ENCODE data around the gene CRLF1. TPM values are rescaled to one million over a fixed set of nuclear protein-coding genes. Genes with fewer than 3 reads are reported as not detected.

CRLF1 gene
- total RNA-seq (not detected), polyA plus RNA-seq (1 to 10 TPM in 1 of 4 donors, under 1 TPM in 1, not detected in 2; 0.31 to 1.1 TPM)

- peak within 1 kb of the TSS in 1 of 4 donors; percentile 16 for H3K4me3 Mint-ChIP-seq
- peaks cover 28% of the 10 kb centered on the region for H3K27me3 ChIP-seq (ENCODE audit: control insufficient read depth, insufficient read depth, low read length)
These were observed at the start of gene CRLF1 for GRCh38 chr19:18606281-18607225. Gene CRLF1, minus strand, starts transcription at chr19:18606799. Its CDS starts 143 bp downstream, at chr19:18606656.

GRCh38 chr19:18655173-18655844 lies 48.7 kb upstream of the CRLF1 start:
- H3K9me3 Mint-ChIP-seq, result no peaks in the 10 kb centered on the region

More at GRCh38 chr19:18606281-18607225, at the start of gene CRLF1:
- no peak within 1 kb of the TSS for H3K27ac ChIP-seq (ENCODE audit: insufficient read depth, low read length, poor library complexity, severe bottlenecking)
- no peak within 1 kb of the TSS for H3K27ac Mint-ChIP-seq
- peaks cover 16% of the 10 kb centered on the region for H3K4me1 ChIP-seq (ENCODE audit: control insufficient read depth, insufficient read depth, low read length, poor library complexity, severe bottlenecking)
- no peak within 1 kb of the TSS for H3K4me3 ChIP-seq (ENCODE audit: low read depth, low read length)
- H3K27me3 Mint-ChIP-seq, result peaks cover 57% of the 10 kb centered on the region
- H3K9me3 Mint-ChIP-seq, result peaks cover 0 to 2% (median 0%) of the 10 kb centered on the region in 7 donors
- DNase-seq (no peak), ATAC-seq (ENCODE audit: low read depth in 2 of 2) (no peak)
- peaks cover 0 to 17% (median 11%) of the 10 kb centered on the region in 4 donors for H3K4me1 Mint-ChIP-seq
- H3K36me3 ChIP-seq (ENCODE audit: control insufficient read depth, insufficient read depth, low read length), result no peaks in the 10 kb centered on the region
- no peaks in the 10 kb centered on the region for H3K9me3 ChIP-seq (ENCODE audit: control insufficient read depth in 2 of 2, low read length in 2 of 2)
- H3K36me3 Mint-ChIP-seq, result peaks cover 6% of the 10 kb centered on the region

GRCh38 chr19:18654469-18654868 lies 47.9 kb upstream of the CRLF1 start:
- Mint-ChIP-seq H3K27ac (no peak overlapping the region), H3K4me1 (peaks cover 0 to 25% (median 12%) of the 10 kb centered on the region in 4 donors), H3K36me3 (peaks cover 11% of the 10 kb centered on the region), H3K4me3 (no peak overlapping the region), H3K9me3 (no peaks in the 10 kb centered on the region), H3K27me3 (no peaks in the 10 kb centered on the region)
- ATAC-seq (ENCODE audit: low read depth in 2 of 2), result no peak
- no peaks in the 10 kb centered on the region for H3K36me3 ChIP-seq (ENCODE audit: control insufficient read depth, insufficient read depth, low read length)
- H3K4me3 ChIP-seq (ENCODE audit: low read depth, low read length), result no peak overlapping the region
- H3K27ac ChIP-seq (ENCODE audit: insufficient read depth, low read length, poor library complexity, severe bottlenecking), result no peak overlapping the region
- DNase-seq, result no peak
- no peaks in the 10 kb centered on the region for H3K9me3 ChIP-seq (ENCODE audit: control insufficient read depth in 2 of 2, low read length in 2 of 2)
- H3K27me3 ChIP-seq (ENCODE audit: control insufficient read depth, insufficient read depth, low read length), result no peaks in the 10 kb centered on the region
- H3K4me1 ChIP-seq (ENCODE audit: control insufficient read depth, insufficient read depth, low read length, poor library complexity, severe bottlenecking), result no peaks in the 10 kb centered on the region

More at GRCh38 chr19:18655173-18655844, 48.7 kb upstream of the CRLF1 start:
- Histone ChIP-seq H3K4me1 (ENCODE audit: control insufficient read depth, insufficient read depth, low read length, poor library complexity, severe bottlenecking) (no peaks in the 10 kb centered on the region), H3K27me3 (ENCODE audit: control insufficient read depth, insufficient read depth, low read length) (no peaks in the 10 kb centered on the region), H3K4me3 (ENCODE audit: low read depth, low read length) (no peak overlapping the region), H3K27ac (ENCODE audit: insufficient read depth, low read length, poor library complexity, severe bottlenecking) (no peak overlapping the region), H3K36me3 (ENCODE audit: control insufficient read depth, insufficient read depth, low read length) (no peaks in the 10 kb centered on the region), H3K9me3 (ENCODE audit: control insufficient read depth in 2 of 2, low read length in 2 of 2) (no peaks in the 10 kb centered on the region)
- Mint-ChIP-seq H3K4me3 (no peak overlapping the region), H3K27me3 (no peaks in the 10 kb centered on the region), H3K4me1 (peaks cover 0 to 25% (median 12%) of the 10 kb centered on the region in 4 donors), H3K27ac (peak overlapping the region in 1 of 3 donors; percentile 62), H3K36me3 (peaks cover 7% of the 10 kb centered on the region)
- no peak for DNase-seq
- no peak for ATAC-seq (ENCODE audit: low read depth in 2 of 2)

- H3K27ac ChIP-seq (ENCODE audit: insufficient read depth, low read length, poor library complexity, severe bottlenecking), result no peak overlapping the region
- no peaks in the 10 kb centered on the region for H3K4me1 ChIP-seq (ENCODE audit: control insufficient read depth, insufficient read depth, low read length, poor library complexity, severe bottlenecking)
- no peaks in the 10 kb centered on the region for H3K27me3 ChIP-seq (ENCODE audit: control insufficient read depth, insufficient read depth, low read length)
- H3K36me3 ChIP-seq (ENCODE audit: control insufficient read depth, insufficient read depth, low read length), result no peaks in the 10 kb centered on the region
- H3K27me3 Mint-ChIP-seq, result no peaks in the 10 kb centered on the region
- peaks cover 11% of the 10 kb centered on the region for H3K36me3 Mint-ChIP-seq
- H3K9me3 ChIP-seq (ENCODE audit: control insufficient read depth in 2 of 2, low read length in 2 of 2), result no peaks in the 10 kb centered on the region
- DNase-seq (no peak), ATAC-seq (ENCODE audit: low read depth in 2 of 2) (no peak)
- H3K4me3 ChIP-seq (ENCODE audit: low read depth, low read length), result no peak overlapping the region
- no peak overlapping the region for H3K4me3 Mint-ChIP-seq
- H3K4me1 Mint-ChIP-seq, result peaks cover 0 to 28% (median 10%) of the 10 kb centered on the region in 4 donors
- H3K27ac Mint-ChIP-seq, result no peak overlapping the region
- H3K9me3 Mint-ChIP-seq, result no peaks in the 10 kb centered on the region
These were observed 47.3 kb upstream of the CRLF1 start for GRCh38 chr19:18653853-18654252.

GRCh38 chr19:18651733-18652132 lies 45.1 kb upstream of the CRLF1 start:
- Mint-ChIP-seq H3K36me3 (peaks cover 12% of the 10 kb centered on the region), H3K4me1 (peaks cover 0 to 22% (median 7%) of the 10 kb centered on the region in 4 donors), H3K9me3 (no peaks in the 10 kb centered on the region), H3K27me3 (no peaks in the 10 kb centered on the region), H3K27ac (peak overlapping the region in 1 of 3 donors; percentile 60), H3K4me3 (no peak overlapping the region)
- Histone ChIP-seq H3K27ac (ENCODE audit: insufficient read depth, low read length, poor library complexity, severe bottlenecking) (no peak overlapping the region), H3K27me3 (ENCODE audit: control insufficient read depth, insufficient read depth, low read length) (no peaks in the 10 kb centered on the region), H3K4me1 (ENCODE audit: control insufficient read depth, insufficient read depth, low read length, poor library complexity, severe bottlenecking) (no peaks in the 10 kb centered on the region), H3K4me3 (ENCODE audit: low read depth, low read length) (no peak overlapping the region), H3K9me3 (ENCODE audit: control insufficient read depth in 2 of 2, low read length in 2 of 2) (no peaks in the 10 kb centered on the region), H3K36me3 (ENCODE audit: control insufficient read depth, insufficient read depth, low read length) (no peaks in the 10 kb centered on the region)
- DNase-seq, result no peak
- no peak for ATAC-seq (ENCODE audit: low read depth in 2 of 2)

- no peak overlapping the region for H3K4me3 ChIP-seq (ENCODE audit: low read depth, low read length)
- Mint-ChIP-seq H3K27ac (no peak overlapping the region), H3K4me1 (peaks cover 0 to 25% (median 7%) of the 10 kb centered on the region in 4 donors), H3K4me3 (no peak overlapping the region), H3K9me3 (no peaks in the 10 kb centered on the region), H3K27me3 (no peaks in the 10 kb centered on the region), H3K36me3 (peaks cover 11% of the 10 kb centered on the region)
- DNase-seq (no peak), ATAC-seq (ENCODE audit: low read depth in 2 of 2) (no peak)
- no peaks in the 10 kb centered on the region for H3K27me3 ChIP-seq (ENCODE audit: control insufficient read depth, insufficient read depth, low read length)
- H3K36me3 ChIP-seq (ENCODE audit: control insufficient read depth, insufficient read depth, low read length), result no peaks in the 10 kb centered on the region
- H3K27ac ChIP-seq (ENCODE audit: insufficient read depth, low read length, poor library complexity, severe bottlenecking), result no peak overlapping the region
- H3K9me3 ChIP-seq (ENCODE audit: control insufficient read depth in 2 of 2, low read length in 2 of 2), result no peaks in the 10 kb centered on the region
- no peaks in the 10 kb centered on the region for H3K4me1 ChIP-seq (ENCODE audit: control insufficient read depth, insufficient read depth, low read length, poor library complexity, severe bottlenecking)
These were observed 44.7 kb upstream of the CRLF1 start for GRCh38 chr19:18651300-18651699.

- Mint-ChIP-seq H3K4me3 (peak overlapping the region in 1 of 4 donors; percentile 74), H3K9me3 (no peaks in the 10 kb centered on the region), H3K27ac (no peak overlapping the region), H3K4me1 (peaks cover 0 to 23% (median 7%) of the 10 kb centered on the region in 4 donors), H3K36me3 (peaks cover 11% of the 10 kb centered on the region), H3K27me3 (no peaks in the 10 kb centered on the region)
- Histone ChIP-seq H3K4me1 (ENCODE audit: control insufficient read depth, insufficient read depth, low read length, poor library complexity, severe bottlenecking) (no peaks in the 10 kb centered on the region), H3K9me3 (ENCODE audit: control insufficient read depth in 2 of 2, low read length in 2 of 2) (no peaks in the 10 kb centered on the region), H3K4me3 (ENCODE audit: low read depth, low read length) (no peak overlapping the region), H3K36me3 (ENCODE audit: control insufficient read depth, insufficient read depth, low read length) (no peaks in the 10 kb centered on the region), H3K27ac (ENCODE audit: insufficient read depth, low read length, poor library complexity, severe bottlenecking) (no peak overlapping the region), H3K27me3 (ENCODE audit: control insufficient read depth, insufficient read depth, low read length) (no peaks in the 10 kb centered on the region)
- DNase-seq (no peak), ATAC-seq (ENCODE audit: low read depth in 2 of 2) (no peak)
These were observed 44.0 kb upstream of the CRLF1 start for GRCh38 chr19:18650468-18651041.
